H1 (cell line): ENCODE data around the gene ZNF232. TPM values are rescaled to one million over a fixed set of nuclear protein-coding genes. Genes with fewer than 3 reads are reported as not detected.

ENCODE experiments used
- polyA plus RNA-seq, 7 experiments: library from polyadenylated mRNA; depleted of rRNA in 3 of 7; stranded (reverse) in 5 of 7; unstranded in 2 of 7; fragments of >200 nt in 5 of 7; fragments of 200-250 nt in 2 of 7; gene quantifications; 1 replicate in 5 of 7; 2 replicates in 1 of 7; 4 replicates in 1 of 7; pipeline versions ENCODE4 v1.2.1 to v1.2.3, GENCODE V29; 2011 to 2013; ENCODE audit warnings: missing spikeins in 2 of 7, mixed read lengths in 2 of 7
- small RNA-seq: library from polyadenylated mRNA; stranded (forward); fragments of <200 nt; extraction: miRNeasy Mini kit (QIAGEN cat#:217004); gene quantifications from one replicate; pipeline ENCODE3, GENCODE V24; 2013; ENCODE audit not compliant: insufficient read depth
- total RNA-seq: library from RNA; stranded (reverse); fragmentation: NEBNext Ultra II Directional; extraction: Animal tissue kit (Norgen Biotek cat#: 25700); gene quantifications from 2 replicates; pipeline ENCODE4 v1.2.1, GENCODE V29; 2021

Gene ZNF232
- total and polyA plus RNA-seq, 2 of the 8 experiments (the other 6 are each of a cell fraction or from before 2014, with no cell fraction given) = 11.1 to 41.0 TPM

Small RNA genes lying within 50 kb of the gene (small RNA-seq; reads per million reads assigned to genes)
- gene AC012146.4 = not detected

Other genes with a start within 250 kb of the ZNF232 start
- 0.38 and 0.39 TPM in 2 replicates for gene C17orf107, start 212.3 kb downstream of the ZNF232 start, total RNA-seq
- gene C17orf107, start 212.3 kb downstream of the ZNF232 start, polyA plus RNA-seq (2011; rRNA removed) = 0.45 and 0.67 TPM in 2 replicates
- 0.15 and 0.40 TPM in 2 replicates for gene CHRNE, start 208.8 kb downstream of the ZNF232 start, total RNA-seq
- 0.33 and 0.63 TPM in 2 replicates for gene CHRNE, start 208.8 kb downstream of the ZNF232 start, polyA plus RNA-seq (2011; rRNA removed)
- not detected in 2 replicates for gene GP1BA, start 179.6 kb downstream of the ZNF232 start, total RNA-seq
- gene GP1BA, start 179.6 kb downstream of the ZNF232 start, polyA plus RNA-seq (2011; rRNA removed) = not detected in 2 replicates
- gene SLC25A11, start 171.8 kb downstream of the ZNF232 start, total RNA-seq = 55.9 and 65.2 TPM in 2 replicates
- 97.0 and 136 TPM in 2 replicates for gene SLC25A11, start 171.8 kb downstream of the ZNF232 start, polyA plus RNA-seq (2011; rRNA removed)
- gene RNF167, start 171.6 kb downstream of the ZNF232 start, total RNA-seq = 140 and 147 TPM in 2 replicates
- gene RNF167, start 171.6 kb downstream of the ZNF232 start, polyA plus RNA-seq (2011; rRNA removed) = 281 and 284 TPM in 2 replicates
- 1,355 and 1,387 TPM in 2 replicates for gene PFN1, start 163.3 kb downstream of the ZNF232 start, total RNA-seq
- gene PFN1, start 163.3 kb downstream of the ZNF232 start, polyA plus RNA-seq (2011; rRNA removed) = 1,949 and 2,147 TPM in 2 replicates
- 24.1 and 25.7 TPM in 2 replicates for gene ENO3, start 160.8 kb downstream of the ZNF232 start, total RNA-seq
- gene ENO3, start 160.8 kb downstream of the ZNF232 start, polyA plus RNA-seq (2011; rRNA removed) = 25.0 and 36.4 TPM in 2 replicates
- gene SPAG7, start 144.1 kb downstream of the ZNF232 start, total RNA-seq = 81.9 and 83.6 TPM in 2 replicates
- 74.2 and 82.1 TPM in 2 replicates for gene SPAG7, start 144.1 kb downstream of the ZNF232 start, polyA plus RNA-seq (2011; rRNA removed)
- gene CAMTA2, start 124.2 kb downstream of the ZNF232 start, total RNA-seq = 11.4 and 12.0 TPM in 2 replicates
- gene CAMTA2, start 124.2 kb downstream of the ZNF232 start, polyA plus RNA-seq (2011; rRNA removed) = 5.5 and 13.7 TPM in 2 replicates
- gene INCA1, start 114.4 kb downstream of the ZNF232 start, total RNA-seq = 1.1 and 1.4 TPM in 2 replicates
- gene INCA1, start 114.4 kb downstream of the ZNF232 start, polyA plus RNA-seq (2011; rRNA removed) = 0.80 and 0.89 TPM in 2 replicates
- gene KIF1C, start 113.9 kb downstream of the ZNF232 start, total RNA-seq = 114 and 118 TPM in 2 replicates
- gene KIF1C, start 113.9 kb downstream of the ZNF232 start, polyA plus RNA-seq (2011; rRNA removed) = 14.3 and 28.7 TPM in 2 replicates
- 0.61 and 0.63 TPM in 2 replicates for gene SLC52A1, start 76.5 kb downstream of the ZNF232 start, total RNA-seq
- 0.67 and 1.2 TPM in 2 replicates for gene SLC52A1, start 76.5 kb downstream of the ZNF232 start, polyA plus RNA-seq (2011; rRNA removed)
- 0.15 and 0.17 TPM in 2 replicates for gene ZFP3, start 33.4 kb downstream of the ZNF232 start, total RNA-seq
- 0.31 and 0.44 TPM in 2 replicates for gene ZFP3, start 33.4 kb downstream of the ZNF232 start, polyA plus RNA-seq (2011; rRNA removed)
- 0.25 and 0.32 TPM in 2 replicates for gene USP6, start 4.2 kb upstream of the ZNF232 start, total RNA-seq
- gene USP6, start 4.2 kb upstream of the ZNF232 start, polyA plus RNA-seq (2011; rRNA removed) = 0.05 and 0.08 TPM in 2 replicates
- 14.3 and 15.5 TPM in 2 replicates for gene ZNF594, start 80.0 kb upstream of the ZNF232 start, total RNA-seq
- 3.6 and 4.2 TPM in 2 replicates for gene ZNF594, start 80.0 kb upstream of the ZNF232 start, polyA plus RNA-seq (2011; rRNA removed)
- gene SCIMP, start 123.0 kb upstream of the ZNF232 start, total RNA-seq = not detected in 2 replicates
- gene SCIMP, start 123.0 kb upstream of the ZNF232 start, polyA plus RNA-seq (2011; rRNA removed) = not detected in 2 replicates
- 50.7 and 52.3 TPM in 2 replicates for gene RABEP1, start 170.4 kb upstream of the ZNF232 start, total RNA-seq
- gene RABEP1, start 170.4 kb upstream of the ZNF232 start, polyA plus RNA-seq (2011; rRNA removed) = 4.5 and 8.5 TPM in 2 replicates